ENCODE results near the gene SH3PXD2A.

DNA sequence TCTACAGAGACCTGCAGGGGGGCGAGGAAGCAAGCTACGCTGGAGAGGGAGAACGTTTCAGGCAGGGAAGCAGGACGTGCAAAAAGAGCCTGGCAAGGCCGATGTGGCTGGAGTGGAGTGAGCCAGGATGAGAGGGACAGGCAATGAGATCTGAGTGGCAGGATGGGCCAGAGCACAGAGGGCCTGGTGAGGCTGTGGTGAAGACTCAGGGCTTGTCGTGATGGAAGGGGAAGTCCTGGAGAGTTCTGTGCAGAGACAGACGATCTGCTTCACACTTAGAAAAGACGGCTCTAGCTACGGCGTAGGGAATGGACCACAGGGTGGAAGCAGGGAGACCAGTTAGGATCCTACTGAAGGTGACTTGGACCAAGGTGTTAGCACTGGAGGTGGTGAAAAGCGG is 87.0 kb downstream of the SH3PXD2A start:
- TF ChIP-seq POLR2A (IDR thresholded peaks at IDR 0.05): no peak
- TF ChIP-seq, protein P1, sequence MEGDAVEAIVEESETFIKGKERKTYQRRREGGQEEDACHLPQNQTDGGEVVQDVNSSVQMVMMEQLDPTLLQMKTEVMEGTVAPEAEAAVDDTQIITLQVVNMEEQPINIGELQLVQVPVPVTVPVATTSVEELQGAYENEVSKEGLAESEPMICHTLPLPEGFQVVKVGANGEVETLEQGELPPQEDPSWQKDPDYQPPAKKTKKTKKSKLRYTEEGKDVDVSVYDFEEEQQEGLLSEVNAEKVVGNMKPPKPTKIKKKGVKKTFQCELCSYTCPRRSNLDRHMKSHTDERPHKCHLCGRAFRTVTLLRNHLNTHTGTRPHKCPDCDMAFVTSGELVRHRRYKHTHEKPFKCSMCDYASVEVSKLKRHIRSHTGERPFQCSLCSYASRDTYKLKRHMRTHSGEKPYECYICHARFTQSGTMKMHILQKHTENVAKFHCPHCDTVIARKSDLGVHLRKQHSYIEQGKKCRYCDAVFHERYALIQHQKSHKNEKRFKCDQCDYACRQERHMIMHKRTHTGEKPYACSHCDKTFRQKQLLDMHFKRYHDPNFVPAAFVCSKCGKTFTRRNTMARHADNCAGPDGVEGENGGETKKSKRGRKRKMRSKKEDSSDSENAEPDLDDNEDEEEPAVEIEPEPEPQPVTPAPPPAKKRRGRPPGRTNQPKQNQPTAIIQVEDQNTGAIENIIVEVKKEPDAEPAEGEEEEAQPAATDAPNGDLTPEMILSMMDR (IDR thresholded peaks at IDR 0.05): no peak

Measured in adrenal gland (tissue), 5 donors.